ENCODE results near the gene XPNPEP1.

XPNPEP1 gene

GRCh38 chr10:109924967-109925620 lies 1.8 kb upstream of the XPNPEP1 start:
- TF ChIP-seq CTCF (conservative IDR thresholded peaks at IDR 0.05; ENCODE audit: low read depth, low read length), result no peak
- H3K27ac ChIP-seq, result no peak overlapping the region
- no peak overlapping the region for H3K4me3 ChIP-seq (IDR thresholded peaks at IDR 0.05; ENCODE audit: insufficient read depth, low read depth, low read length)
- H3K4me1 ChIP-seq (ENCODE audit: low read depth, poor library complexity, severe bottlenecking), result peaks cover 34% of the 10 kb centered on the region
- H4K20me1 ChIP-seq (ENCODE audit: insufficient read depth), result no peaks in the 10 kb centered on the region
- peaks cover 29% of the 10 kb centered on the region; the same call in 1 of the 2 replicates for H3K79me2 ChIP-seq (ENCODE audit: insufficient read depth, low read depth)
- H3K9ac ChIP-seq, result no peak overlapping the region
- no peak overlapping the region for H2AFZ ChIP-seq (ENCODE audit: low read depth)
- H3K4me2 ChIP-seq, result no peak overlapping the region
- no peaks in the 10 kb centered on the region for H3K36me3 ChIP-seq (ENCODE audit: insufficient read depth)
- no peaks in the 10 kb centered on the region for H3K27me3 ChIP-seq (ENCODE audit: insufficient read depth, low read depth)

- no peak overlapping the region for H3K4me3 ChIP-seq (IDR thresholded peaks at IDR 0.05; ENCODE audit: insufficient read depth, low read depth, low read length)
- H3K36me3 ChIP-seq (ENCODE audit: insufficient read depth), result no peaks in the 10 kb centered on the region
- no peak overlapping the region for H3K27ac ChIP-seq
- H2AFZ ChIP-seq (ENCODE audit: low read depth), result peak overlapping the region; percentile 99; the same call in 1 of the 2 replicates
- peaks cover 37% of the 10 kb centered on the region; the same call in 1 of the 2 replicates for H3K79me2 ChIP-seq (ENCODE audit: insufficient read depth, low read depth)
- no peaks in the 10 kb centered on the region for H3K27me3 ChIP-seq (ENCODE audit: insufficient read depth, low read depth)
- H3K9ac ChIP-seq, result no peak overlapping the region
- TF ChIP-seq CTCF (conservative IDR thresholded peaks at IDR 0.05; ENCODE audit: low read depth, low read length), result no peak
- H4K20me1 ChIP-seq (ENCODE audit: insufficient read depth), result no peaks in the 10 kb centered on the region
- peaks cover 36% of the 10 kb centered on the region for H3K4me1 ChIP-seq (ENCODE audit: low read depth, poor library complexity, severe bottlenecking)
- H3K4me2 ChIP-seq, result no peak overlapping the region
Observed at GRCh38 chr10:109924087-109924486, 776 bp upstream of the XPNPEP1 start.

- H4K20me1 ChIP-seq (ENCODE audit: insufficient read depth), result no peaks in the 10 kb centered on the region
- peaks cover 52% of the 10 kb centered on the region; the same call in 1 of the 2 replicates for H3K79me2 ChIP-seq (ENCODE audit: insufficient read depth, low read depth)
- H3K36me3 ChIP-seq (ENCODE audit: insufficient read depth), result no peaks in the 10 kb centered on the region; the same call in 1 of the 2 replicates
- H2AFZ ChIP-seq (ENCODE audit: low read depth), result peak overlapping the region; percentile 32; the same call in 1 of the 2 replicates
- H3K4me2 ChIP-seq, result peak overlapping the region; percentile 95
- no peak overlapping the region for H3K4me3 ChIP-seq (IDR thresholded peaks at IDR 0.05; ENCODE audit: insufficient read depth, low read depth, low read length)
- H3K27ac ChIP-seq, result peak overlapping the region; percentile 71
- H3K27me3 ChIP-seq (ENCODE audit: insufficient read depth, low read depth), result no peaks in the 10 kb centered on the region
- peak overlapping the region; percentile 93 for H3K9ac ChIP-seq
- H3K4me1 ChIP-seq (ENCODE audit: low read depth, poor library complexity, severe bottlenecking), result peaks cover 43% of the 10 kb centered on the region
- TF ChIP-seq CTCF (conservative IDR thresholded peaks at IDR 0.05; ENCODE audit: low read depth, low read length), result no peak
Observed at GRCh38 chr10:109922358-109922975, 844 bp downstream of the XPNPEP1 start.

GRCh38 chr10:109920016-109920415 lies 3.3 kb downstream of the XPNPEP1 start:
- H4K20me1 ChIP-seq (ENCODE audit: insufficient read depth), result no peaks in the 10 kb centered on the region
- H3K4me1 ChIP-seq (ENCODE audit: low read depth, poor library complexity, severe bottlenecking), result peaks cover 65% of the 10 kb centered on the region
- no peaks in the 10 kb centered on the region for H3K27me3 ChIP-seq (ENCODE audit: insufficient read depth, low read depth)
- no peaks in the 10 kb centered on the region; the same call in 1 of the 2 replicates for H3K36me3 ChIP-seq (ENCODE audit: insufficient read depth)
- H3K9ac ChIP-seq, result no peak overlapping the region
- no peak overlapping the region for H3K4me3 ChIP-seq (IDR thresholded peaks at IDR 0.05; ENCODE audit: insufficient read depth, low read depth, low read length)
- no peak for TF ChIP-seq CTCF (conservative IDR thresholded peaks at IDR 0.05; ENCODE audit: low read depth, low read length)
- peaks cover 71% of the 10 kb centered on the region; the same call in 1 of the 2 replicates for H3K79me2 ChIP-seq (ENCODE audit: insufficient read depth, low read depth)
- H2AFZ ChIP-seq (ENCODE audit: low read depth), result no peak overlapping the region
- no peak overlapping the region for H3K27ac ChIP-seq
- H3K4me2 ChIP-seq, result no peak overlapping the region; the same call in 1 of the 2 replicates

Data from KMS-11 (cell line).